Trophoblast cell (in vitro differentiated cells and primary cell): ENCODE measurements around the gene OR10W1.

Experiments
- DNase-seq, 2 donors: peaks; one replicate each; pipeline ENCODE4 v3.0.0-alpha.2; 2016
- H2AFZ ChIP-seq: 2 replicates; pipeline ENCODE4 v1.6.1; 2013; ENCODE audit warnings: low read length, moderate library complexity, mild to moderate bottlenecking; ENCODE audit not compliant: insufficient read depth, poor library complexity
- H2AK5ac ChIP-seq: 2 replicates; pipeline ENCODE4 v1.6.1; 2013; ENCODE audit warnings: mild to moderate bottlenecking, low read length
- H2BK120ac ChIP-seq: 2 replicates; pipeline ENCODE4 v1.6.1; 2013; ENCODE audit warnings: low read length, mild to moderate bottlenecking, moderate library complexity; ENCODE audit not compliant: insufficient read depth, poor library complexity
- H2BK12ac ChIP-seq: 2 replicates; pipeline ENCODE4 v1.6.1; 2013; ENCODE audit warnings: mild to moderate bottlenecking, low read length, moderate library complexity
- H2BK5ac ChIP-seq: 2 replicates; pipeline ENCODE4 v1.6.1; 2013; ENCODE audit warnings: low read length, low read depth, moderate library complexity, mild to moderate bottlenecking; ENCODE audit not compliant: poor library complexity
- H3K14ac ChIP-seq: 2 replicates; pipeline ENCODE4 v1.6.1; 2013; ENCODE audit warnings: mild to moderate bottlenecking, low read length
- H3K18ac ChIP-seq: 2 replicates; pipeline ENCODE4 v1.6.1; 2013; ENCODE audit warnings: mild to moderate bottlenecking, low read length
- H3K23ac ChIP-seq: 2 replicates; pipeline ENCODE4 v1.6.1; 2013; ENCODE audit warnings: low read length
- H3K27ac ChIP-seq: 2 replicates; pipeline ENCODE4 v1.5.1; 2013; ENCODE audit warnings: low read depth, mild to moderate bottlenecking, inconsistent platforms, low read length, moderate library complexity
- H3K27me3 ChIP-seq: 2 replicates; pipeline ENCODE4 v1.6.1; 2013; ENCODE audit warnings: inconsistent platforms, mild to moderate bottlenecking, low read length, moderate library complexity; ENCODE audit not compliant: insufficient read depth
- H3K36me3 ChIP-seq, 2 experiments: 1 replicate in 1 of 2; 2 replicates in 1 of 2; pipeline ENCODE4 v1.6.1; 2013; ENCODE audit warnings: low read length in 2 of 2, mild to moderate bottlenecking in 2 of 2, moderate library complexity in 1 of 2; ENCODE audit not compliant: insufficient read depth in 2 of 2, control insufficient read depth in 1 of 2
- H3K4ac ChIP-seq: 2 replicates; pipeline ENCODE4 v1.6.1; 2013; ENCODE audit warnings: low read depth, mild to moderate bottlenecking, low read length, moderate library complexity
- H3K4me1 ChIP-seq, 2 experiments: 1 replicate in 1 of 2; 2 replicates in 1 of 2; pipeline ENCODE4 v1.6.1; 2013; ENCODE audit warnings: low read length in 2 of 2, mild to moderate bottlenecking in 2 of 2, moderate library complexity in 1 of 2; ENCODE audit not compliant: insufficient read depth in 2 of 2, control insufficient read depth in 1 of 2
- H3K4me2 ChIP-seq: 2 replicates; pipeline ENCODE4 v1.6.1; 2013; ENCODE audit warnings: inconsistent platforms, mild to moderate bottlenecking, low read length, moderate library complexity
- H3K4me3 ChIP-seq: 2 replicates; pipeline ENCODE4 v1.5.1; 2013; ENCODE audit warnings: mild to moderate bottlenecking, low read depth, low read length, inconsistent platforms
- H3K79me1 ChIP-seq: one replicate; pipeline ENCODE4 v1.6.1; 2013; ENCODE audit warnings: low read length
- H3K79me2 ChIP-seq: 2 replicates; pipeline ENCODE4 v1.6.1; 2013; ENCODE audit warnings: low read length, mild to moderate bottlenecking; ENCODE audit not compliant: control insufficient read depth, insufficient read depth, poor library complexity
- H3K9ac ChIP-seq: 2 replicates; pipeline ENCODE4 v1.6.1; 2013; ENCODE audit warnings: mild to moderate bottlenecking, low read length
- H3K9me3 ChIP-seq: 2 replicates; pipeline ENCODE4 v1.6.1; 2013; ENCODE audit warnings: low read depth, mild to moderate bottlenecking, control low read depth, inconsistent platforms, low read length; ENCODE audit not compliant: insufficient read depth
- H4K12ac ChIP-seq: 2 replicates; pipeline ENCODE4 v1.6.1; 2013; ENCODE audit warnings: low read depth, mild to moderate bottlenecking, low read length, moderate library complexity
- H4K8ac ChIP-seq: 2 replicates; pipeline ENCODE4 v1.6.1; 2013; ENCODE audit warnings: low read depth, mild to moderate bottlenecking, low read length, moderate library complexity
- H4K91ac ChIP-seq: one replicate; pipeline ENCODE4 v1.6.1; 2013; ENCODE audit warnings: low read depth, mild to moderate bottlenecking, low read length, moderate library complexity
- WGBS: extraction: QIAGEN DNeasy Blood & Tissue Kit; methylation state at CpG from one replicate; pipeline ENCODE4 v1.1.7; 2013; ENCODE audit warnings: missing lambda C conversion rate; ENCODE audit not compliant: insufficient read length, insufficient coverage; ENCODE audit errors: extremely low coverage; 5-methylcytosine and 5-hydroxymethylcytosine counted together

The OR10W1 gene

GRCh38 chr11:58227956-58228615 is 40.0 kb downstream of the OR10W1 start:
- Histone ChIP-seq H2BK5ac (no peak overlapping the region), H4K8ac (no peak overlapping the region), H3K4ac (no peak overlapping the region), H3K4me1 (no peaks in the 10 kb centered on the region), H3K9me3 (no peaks in the 10 kb centered on the region), H3K4me3 (no peak overlapping the region), H2AFZ (no peak overlapping the region), H3K79me1 (no peaks in the 10 kb centered on the region), H3K14ac (no peak overlapping the region), H3K18ac (no peak overlapping the region), H3K79me2 (no peaks in the 10 kb centered on the region), H2BK12ac (no peak overlapping the region), H3K27me3 (no peaks in the 10 kb centered on the region), H3K9ac (no peak overlapping the region), H2AK5ac (no peak overlapping the region), H3K4me2 (no peak overlapping the region), H4K12ac (no peak overlapping the region), H3K27ac (no peak overlapping the region), H2BK120ac (no peak overlapping the region), H3K23ac (no peak overlapping the region), H4K91ac (no peak overlapping the region), H3K36me3 (no peaks in the 10 kb centered on the region)
- no peak for DNase-seq
- no CpG with 5 or more reads among the region's 32 CpGs for WGBS

GRCh38 chr11:58222721-58223120 is 45.3 kb downstream of the OR10W1 start:
- no peak overlapping the region for H2BK120ac ChIP-seq
- no peaks in the 10 kb centered on the region for H3K9me3 ChIP-seq
- no peak overlapping the region for H2BK5ac ChIP-seq
- no peak overlapping the region for H3K27ac ChIP-seq
- H4K91ac ChIP-seq: no peak overlapping the region
- H2AK5ac ChIP-seq: no peak overlapping the region
- H3K4me3 ChIP-seq: no peak overlapping the region
- no peaks in the 10 kb centered on the region for H3K79me2 ChIP-seq
- H4K8ac ChIP-seq: no peak overlapping the region
- WGBS: no CpG with 5 or more reads among the region's 7 CpGs
- peak; percentile 62 to 88 for DNase-seq
- H3K4ac ChIP-seq: no peak overlapping the region
- H3K18ac ChIP-seq: no peak overlapping the region
- H3K4me2 ChIP-seq: no peak overlapping the region
- no peaks in the 10 kb centered on the region for H3K27me3 ChIP-seq
- no peak overlapping the region for H3K9ac ChIP-seq
- H2AFZ ChIP-seq: no peak overlapping the region
- H3K36me3 ChIP-seq: no peaks in the 10 kb centered on the region
- no peaks in the 10 kb centered on the region for H3K79me1 ChIP-seq
- H2BK12ac ChIP-seq: no peak overlapping the region
- H4K12ac ChIP-seq: no peak overlapping the region
- no peaks in the 10 kb centered on the region for H3K4me1 ChIP-seq
- no peak overlapping the region for H3K14ac ChIP-seq
- no peak overlapping the region for H3K23ac ChIP-seq
